Stimulated activated CD4-positive, alpha-beta T cell treated with anti-CD3 and anti-CD28 coated beads, Interleukin-4, amount 100 ng/mL, for 1 hour (primary cell): Measurements from ENCODE around the gene KNG1.

ENCODE experiments used
- DNase-seq: peaks from one replicate; pipeline ENCODE4 v3.0.0-alpha.2; 2020

The KNG1 gene

GRCh38 chr3:186779204-186779603 is 62.0 kb downstream of the KNG1 start:
- no peak for DNase-seq

- no peak for DNase-seq
Measured at GRCh38 chr3:186782542-186783057, 65.4 kb downstream of the KNG1 start.

GRCh38 chr3:186783058-186783730 is 66.0 kb downstream of the KNG1 start, which contains the start of gene EIF4A2:
Gene EIF4A2 (plus strand): TSS chr3:186783577. CDS start chr3:186783611, 34 bp downstream.
- DNase-seq: peak; percentile 91

GRCh38 chr3:186783731-186784515 is 66.8 kb downstream of the KNG1 start:
- DNase-seq: peak; percentile 76

GRCh38 chr3:186784820-186785494 is 67.8 kb downstream of the KNG1 start:
- no peak for DNase-seq

- DNase-seq: no peak
Measured at GRCh38 chr3:186785495-186786018, 68.4 kb downstream of the KNG1 start.

GRCh38 chr3:186786922-186787321 is 69.8 kb downstream of the KNG1 start:
- no peak for DNase-seq

- no peak for DNase-seq
Measured at GRCh38 chr3:186787642-186788481, 70.7 kb downstream of the KNG1 start.

- DNase-seq: no peak
Measured at GRCh38 chr3:186788482-186789370, 71.6 kb downstream of the KNG1 start.

GRCh38 chr3:186789554-186790260 is 72.5 kb downstream of the KNG1 start:
- DNase-seq: no peak

- DNase-seq: peak; percentile 23
Measured at GRCh38 chr3:186790261-186790981, 73.3 kb downstream of the KNG1 start.
